Colon (tissue), 2 donors: ENCODE data around the gene CSDE1.
"Not testable (repeated sequence)": the region's sequence is repeated elsewhere in the genome, so short reads cannot be mapped to it uniquely, and the experiment has no call there.

Experiments used
- FAIRE-seq: peaks from 2 replicates; lab custom pipeline; 2012; peaks lifted over from hg19 to GRCh38; lab: Jason Lieb, UNC
- donor health status: control.
- donor health status: control.

Gene CSDE1

DNA sequence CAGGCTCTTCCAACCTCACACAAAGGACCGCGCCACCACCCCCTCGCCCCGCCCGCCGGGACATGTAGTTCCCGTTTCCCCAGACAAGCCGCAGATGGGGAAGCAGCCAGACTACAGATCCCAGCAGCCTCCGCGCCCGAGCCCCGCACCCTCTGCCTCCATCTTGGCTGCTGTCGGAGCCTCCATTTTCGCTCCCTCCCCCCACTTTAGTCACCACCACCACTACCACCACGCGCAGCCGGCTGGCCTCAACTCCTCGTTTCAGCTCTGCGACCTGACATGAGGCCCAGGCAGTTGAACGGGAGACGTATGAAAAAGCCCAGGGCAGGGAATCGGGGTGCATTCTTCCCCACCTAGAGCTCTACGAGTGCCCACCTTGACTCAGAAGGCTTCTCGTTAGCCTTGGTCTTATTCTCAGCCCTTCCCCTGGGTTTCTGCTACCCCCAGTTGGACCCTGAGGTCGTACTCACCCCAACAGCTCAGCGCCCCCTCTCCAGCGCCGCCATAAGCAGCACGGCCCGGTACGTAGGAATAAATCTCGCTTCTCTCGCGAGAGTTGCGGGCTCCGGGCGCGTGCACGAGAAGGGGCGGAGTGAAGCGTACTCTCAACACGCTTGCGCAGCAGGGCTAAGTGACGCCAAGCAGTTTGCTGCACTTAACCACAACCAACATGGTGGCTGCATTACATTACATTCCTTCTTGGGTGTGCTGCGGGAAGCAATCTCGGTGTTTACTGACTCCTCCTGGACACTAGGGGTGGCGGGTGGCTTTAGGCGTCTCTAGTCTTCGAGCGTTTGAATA is at the start of gene CSDE1:
CSDE1 (minus strand) TSS at position 530 of the 801 bp plus-strand sequence. CDS start 18,094 bp downstream, outside the sequence.
- peak; percentile 73 for FAIRE-seq

DNA sequence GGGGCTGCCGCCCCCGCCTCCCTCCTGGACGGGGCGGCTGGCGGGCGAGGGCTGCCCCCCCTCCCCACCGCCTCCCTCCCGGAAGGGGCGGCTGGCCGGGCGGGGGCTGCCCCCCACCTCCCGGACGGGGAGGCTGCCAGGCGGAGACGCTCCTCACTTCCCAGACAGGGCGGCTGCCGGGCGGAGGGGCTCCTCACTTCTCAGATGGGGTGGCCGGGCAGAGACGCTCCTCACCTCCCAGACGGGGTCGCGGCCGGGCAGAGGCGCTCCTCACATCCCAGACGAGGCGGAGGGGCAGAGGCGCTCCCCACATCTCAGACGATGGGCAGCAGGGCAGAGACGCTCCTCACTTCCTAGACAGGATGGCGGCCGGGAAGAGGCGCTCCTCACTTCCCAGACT is 46.7 kb upstream of the CSDE1 start:
- not testable (repeated sequence) for FAIRE-seq

DNA sequence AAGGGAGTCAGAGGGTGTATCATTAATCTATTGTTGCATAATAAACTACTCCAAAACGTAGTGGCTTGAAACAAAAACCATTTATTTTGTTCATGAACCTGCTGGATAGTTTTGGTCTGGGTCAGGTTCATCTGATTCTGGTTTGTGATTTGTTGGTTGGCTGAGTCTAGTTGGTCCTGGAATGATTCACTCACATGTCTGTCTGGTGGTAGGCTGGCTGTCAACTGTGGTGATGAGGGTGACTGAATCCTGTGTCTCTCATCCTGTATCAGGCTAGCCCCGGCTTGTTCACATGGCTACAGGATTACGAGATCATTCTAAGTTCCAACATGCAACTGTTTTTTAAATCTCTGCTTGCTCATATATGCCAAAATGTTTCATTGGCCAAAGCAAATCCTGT is 45.2 kb upstream of the CSDE1 start:
- no peak for FAIRE-seq

DNA sequence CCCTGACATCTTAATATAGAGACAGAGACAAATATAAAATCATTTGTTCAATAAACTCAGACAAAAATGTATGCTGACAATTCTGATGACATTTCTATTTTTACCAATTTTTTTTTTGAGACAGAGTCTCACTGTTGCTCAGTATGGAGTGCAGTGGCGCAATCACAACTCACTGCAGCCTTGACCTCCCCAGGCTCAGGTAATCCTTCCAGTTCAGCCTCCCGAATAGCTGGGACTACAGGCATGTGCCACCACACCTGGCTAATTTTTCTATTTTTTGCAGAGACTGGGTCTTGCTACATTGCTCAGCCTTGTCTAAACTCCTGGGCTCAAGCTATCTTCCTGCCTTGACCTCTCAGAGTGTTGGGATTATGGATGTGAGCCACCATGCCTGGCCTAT is 36.3 kb upstream of the CSDE1 start:
- no peak for FAIRE-seq

DNA sequence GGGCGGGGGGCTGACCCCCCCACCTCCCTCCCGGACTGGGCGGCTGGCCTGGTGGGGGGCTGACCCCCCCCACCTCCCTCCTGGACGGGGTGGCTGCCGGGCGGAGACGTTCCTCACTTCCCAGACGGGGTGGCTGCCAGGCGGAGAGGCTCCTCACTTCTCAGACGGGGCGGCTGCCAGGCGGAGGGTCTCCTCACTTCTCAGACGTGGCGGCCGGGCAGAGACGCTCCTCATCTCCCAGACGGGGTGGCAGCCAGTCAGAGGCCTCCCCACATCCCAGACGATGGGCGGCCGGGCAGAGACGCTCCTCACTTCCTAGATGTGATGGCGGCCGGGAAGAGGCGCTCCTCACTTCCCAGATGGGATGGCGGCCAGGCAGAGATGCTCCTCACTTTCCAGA is 32.8 kb upstream of the CSDE1 start:
- FAIRE-seq = not testable (repeated sequence)

DNA sequence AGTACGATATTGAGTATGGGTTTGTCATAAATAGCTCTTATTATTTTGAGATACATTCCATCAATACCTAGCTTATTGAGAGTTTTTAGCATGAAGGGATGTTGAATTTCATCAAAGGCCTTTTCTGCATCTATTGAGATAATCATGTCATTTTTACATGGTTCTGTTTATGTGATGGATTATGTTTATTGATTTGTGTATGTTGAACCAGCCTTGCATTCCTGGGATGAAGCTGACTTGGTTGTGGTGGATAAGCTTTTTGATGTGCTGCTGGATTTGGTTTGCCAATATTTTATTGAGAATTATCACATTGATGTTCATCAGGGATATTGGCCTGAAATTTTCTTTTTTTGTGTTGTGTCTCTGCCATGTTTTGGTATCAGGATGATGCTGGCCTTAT is 28.7 kb upstream of the CSDE1 start:
- not testable (repeated sequence) for FAIRE-seq

DNA sequence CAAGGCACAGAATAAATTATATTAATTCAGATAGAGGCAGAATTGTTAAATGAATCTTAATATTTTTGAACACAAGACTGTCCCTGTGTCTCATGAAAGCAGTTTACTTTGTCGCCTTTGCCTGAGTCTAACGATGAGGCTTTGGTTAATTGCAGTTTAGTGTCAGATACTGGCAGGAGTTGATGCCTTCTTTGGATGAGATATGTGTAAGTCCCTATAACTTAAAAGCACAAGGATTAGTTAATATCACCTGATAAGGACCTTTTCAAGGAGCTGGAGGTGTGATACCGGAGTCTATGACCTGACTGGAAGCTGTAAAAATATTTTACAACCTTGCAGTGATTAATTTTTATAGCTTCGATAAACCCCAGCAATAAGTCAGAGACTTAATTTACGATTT is 24.7 kb upstream of the CSDE1 start:
- no peak for FAIRE-seq

DNA sequence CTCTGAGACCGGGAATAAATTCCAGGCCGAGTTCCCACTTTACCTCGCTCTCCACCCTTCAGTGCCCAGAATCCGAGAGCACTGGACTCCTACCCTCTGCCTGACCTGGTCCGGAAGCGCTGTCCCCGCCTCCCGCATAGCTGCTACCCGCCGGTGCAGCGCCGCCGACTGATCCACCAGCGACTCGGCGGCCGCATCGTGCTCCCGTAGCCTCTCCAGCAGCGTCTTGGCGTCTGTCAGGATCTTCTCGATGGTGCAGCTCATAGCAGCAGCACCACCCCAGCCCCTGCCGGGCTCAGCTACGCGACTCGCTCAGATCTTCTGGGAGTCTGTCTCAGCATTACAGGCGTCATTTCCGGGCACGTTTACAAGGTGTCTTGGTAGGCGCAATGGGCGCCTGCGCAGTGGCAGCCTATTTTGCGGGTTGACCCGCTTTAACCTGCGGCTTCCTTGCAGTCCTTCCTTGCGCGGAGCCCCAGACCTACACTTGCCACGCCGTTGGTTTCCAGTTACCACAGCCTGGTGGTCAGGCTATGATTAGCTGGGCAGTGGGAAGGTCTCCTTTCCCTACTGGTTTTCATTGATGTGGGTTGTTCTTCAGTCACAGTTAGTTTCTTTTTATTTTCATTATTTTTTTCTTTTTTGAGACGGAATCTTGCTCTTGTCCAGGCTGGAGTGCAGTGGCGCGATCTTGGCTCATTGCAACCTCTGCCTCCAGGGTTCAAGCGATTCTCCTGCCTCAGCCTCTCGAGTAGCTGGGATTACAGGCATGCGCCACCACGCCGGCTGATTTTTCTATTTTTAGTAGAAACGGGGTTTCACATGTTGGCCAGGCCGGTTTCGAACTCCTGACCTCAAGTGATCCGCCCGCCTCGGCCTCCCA is 22.8 kb upstream of the CSDE1 start, which contains the start of gene SIKE1:
SIKE1 (minus strand) TSS at position 342 of the 883 bp plus-strand sequence; CDS start at position 264, 78 bp downstream.
- FAIRE-seq = no peak

DNA sequence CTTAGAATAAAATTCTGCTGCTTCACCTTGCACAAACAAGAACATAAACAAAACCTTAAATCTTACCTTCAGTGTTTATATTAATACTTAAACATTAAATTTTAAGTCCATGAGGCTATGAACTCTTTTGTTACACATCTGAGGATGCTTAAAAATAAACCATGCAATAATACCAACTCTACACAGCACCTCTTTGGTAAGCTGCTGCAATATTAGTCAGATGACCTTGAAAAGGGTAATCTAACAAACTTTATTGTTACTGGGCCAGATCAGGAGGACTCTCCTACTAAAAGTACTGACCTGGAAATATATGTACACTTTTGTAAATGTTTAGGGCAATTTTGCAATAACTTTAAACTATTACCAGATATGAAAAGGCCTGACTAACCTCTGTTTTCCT is 21.9 kb upstream of the CSDE1 start:
- FAIRE-seq = no peak

DNA sequence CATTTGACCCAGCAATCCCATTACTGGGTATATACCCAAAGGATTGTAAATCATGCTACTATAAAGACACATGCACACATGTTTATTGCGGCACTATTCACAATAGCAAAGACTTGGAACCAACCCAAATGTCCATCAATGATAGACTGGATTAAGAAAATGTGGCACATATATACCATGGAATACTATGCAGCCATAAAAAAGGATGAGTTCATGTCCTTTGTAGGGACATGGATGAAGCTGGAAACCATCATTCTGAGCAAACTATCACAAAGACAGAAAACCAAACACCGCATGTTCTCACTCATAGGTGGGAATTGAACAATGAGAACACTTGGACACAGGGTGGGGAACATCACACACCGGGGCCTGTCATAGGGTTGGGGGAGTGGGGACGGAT is 18.9 kb upstream of the CSDE1 start:
- not testable (repeated sequence) for FAIRE-seq

DNA sequence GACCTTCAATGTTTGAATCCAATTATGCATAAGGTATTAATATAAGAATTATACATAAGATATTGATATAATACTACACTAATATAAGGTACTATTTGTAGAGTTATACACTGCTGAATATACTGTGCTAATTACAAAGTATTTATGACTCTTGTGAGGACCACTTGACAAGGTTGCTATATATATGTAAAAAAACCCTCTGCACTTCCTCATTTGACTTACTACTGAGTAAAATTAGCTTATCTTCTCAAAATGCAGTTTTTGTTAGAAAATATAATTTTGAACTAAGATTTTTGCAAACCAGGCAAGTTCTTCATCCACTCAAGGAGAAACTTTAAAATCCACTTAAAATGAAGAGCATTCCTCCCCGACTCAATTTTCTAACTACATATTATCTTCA is 14.2 kb upstream of the CSDE1 start:
- no peak for FAIRE-seq

DNA sequence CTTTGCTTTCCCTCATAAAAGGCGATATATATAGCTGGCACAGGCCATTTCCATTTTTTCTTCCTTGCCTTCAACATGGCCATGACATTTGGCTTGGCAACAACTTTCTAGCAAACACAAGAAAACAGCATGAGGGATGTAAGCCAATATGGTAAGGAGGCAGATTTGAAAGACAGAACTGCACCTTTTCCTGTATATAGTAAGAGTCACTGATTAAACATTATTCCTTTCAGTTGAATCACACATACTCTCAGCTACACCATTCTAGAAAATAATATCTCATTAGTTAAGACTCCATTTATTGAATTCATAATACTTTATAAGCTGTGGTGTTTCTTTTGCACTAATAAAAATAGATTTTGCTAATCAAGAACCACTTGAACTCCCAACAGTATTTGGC is 13.2 kb upstream of the CSDE1 start:
- no peak for FAIRE-seq

DNA sequence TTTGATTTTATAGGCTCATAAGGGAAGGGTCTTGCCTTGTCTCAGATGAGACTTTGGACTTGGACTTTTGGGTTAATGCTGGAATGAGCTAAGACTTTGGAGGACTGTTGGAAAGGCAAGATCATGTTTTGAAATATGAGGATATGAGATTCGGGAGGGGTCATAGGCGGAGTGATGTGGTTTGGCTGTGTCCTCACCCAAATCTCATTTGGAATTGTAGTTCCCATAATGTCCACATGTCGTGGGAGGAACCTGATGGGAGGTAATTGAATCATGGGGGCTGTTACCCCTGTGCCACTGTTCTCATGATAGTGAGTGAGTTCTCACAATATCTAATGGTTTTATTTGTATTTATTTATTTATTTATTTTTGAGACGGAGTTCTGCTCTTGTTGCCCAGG is 6.9 kb upstream of the CSDE1 start:
- FAIRE-seq = no peak

DNA sequence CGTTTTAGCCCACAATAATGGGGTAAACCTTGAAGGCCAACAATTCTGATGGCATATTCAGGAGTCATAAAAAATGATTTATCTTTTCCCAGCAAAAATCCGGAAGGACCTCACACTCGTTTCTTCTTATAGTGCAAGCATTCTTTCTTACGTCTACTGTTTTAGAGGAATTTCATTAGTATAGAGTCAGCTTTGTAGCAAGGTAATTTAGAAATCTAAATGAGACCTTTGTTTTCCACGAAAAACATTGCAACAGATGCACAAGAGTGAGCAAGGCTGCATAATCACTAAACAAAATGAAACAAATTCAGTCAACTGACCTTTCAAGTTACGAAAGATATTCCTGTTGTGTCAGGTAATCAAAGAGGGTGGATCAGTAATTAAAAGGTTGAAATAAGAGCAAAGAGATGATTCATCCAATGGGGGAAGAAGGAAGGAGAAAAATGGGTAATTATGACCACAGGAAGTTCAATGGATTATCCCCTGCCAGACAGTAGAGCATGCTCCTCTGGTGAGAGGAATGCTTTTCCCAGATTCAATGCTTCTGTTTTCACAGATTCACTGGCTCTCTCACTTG is 560 bp upstream of the CSDE1 start:
- FAIRE-seq = no peak

DNA sequence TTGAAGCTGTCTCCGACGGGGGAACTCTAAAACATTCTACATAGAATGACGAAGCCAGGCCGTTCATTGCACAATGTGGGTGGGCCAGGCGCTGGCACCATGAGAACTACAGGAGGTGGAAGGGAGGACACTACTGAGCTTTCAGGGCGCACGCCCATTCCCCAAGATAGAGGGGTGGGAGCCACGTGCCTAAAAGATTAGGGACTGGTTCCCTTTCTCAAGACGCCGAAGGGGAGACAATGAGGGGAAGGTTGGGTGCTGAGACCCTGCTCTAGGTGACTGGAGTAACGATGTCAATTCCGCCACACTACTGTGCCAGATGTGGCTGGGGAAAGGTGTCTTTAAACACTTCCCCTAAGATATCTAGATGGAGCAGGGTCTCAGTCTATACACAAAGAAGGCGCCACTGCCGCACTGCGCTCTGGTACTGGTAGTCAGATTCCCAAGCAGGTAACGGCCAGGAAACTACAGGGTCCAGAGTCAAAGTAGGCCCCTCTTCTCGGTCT is 782 bp downstream of the CSDE1 start:
- no peak for FAIRE-seq

DNA sequence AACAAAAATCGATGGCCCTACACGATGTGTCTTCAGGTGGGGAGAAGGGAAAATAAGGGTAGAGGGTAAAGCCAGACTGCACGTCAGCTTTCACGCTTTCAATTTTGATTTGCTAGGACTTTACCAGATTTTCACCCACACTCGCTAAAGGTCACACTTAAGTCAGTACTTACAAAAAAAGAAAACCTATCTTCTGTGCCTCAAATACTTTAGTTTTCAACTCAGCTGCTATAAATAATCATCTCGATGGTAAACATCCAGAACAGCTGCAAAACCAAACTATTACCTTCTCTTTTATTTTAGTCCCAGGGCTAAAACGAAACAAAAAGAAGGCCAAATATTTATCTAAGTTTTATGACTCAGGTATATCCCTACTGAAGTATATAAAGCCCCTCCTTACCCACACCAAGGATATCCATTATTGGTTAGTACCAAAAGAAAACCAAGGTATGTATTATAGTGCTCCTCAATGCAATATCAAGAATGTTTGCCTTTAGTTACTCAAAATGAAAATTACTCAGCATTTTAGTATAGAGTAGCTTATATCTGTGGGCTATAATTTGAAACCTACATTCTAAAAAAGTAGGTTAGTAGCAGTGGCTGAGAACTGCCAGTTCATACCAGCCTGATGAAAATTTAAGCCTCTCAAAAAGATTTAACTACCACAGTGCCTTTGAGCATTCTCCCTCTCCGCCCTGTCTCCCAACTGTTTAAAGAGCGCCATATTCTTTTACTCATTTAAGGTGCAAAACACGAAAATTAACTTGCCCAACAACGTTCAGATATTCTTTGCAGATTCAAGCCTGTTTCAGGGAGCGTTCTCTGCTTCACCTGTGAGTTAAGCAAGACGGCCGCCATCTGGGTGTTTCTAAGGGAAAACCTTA is 1.5 kb downstream of the CSDE1 start:
- no peak for FAIRE-seq

DNA sequence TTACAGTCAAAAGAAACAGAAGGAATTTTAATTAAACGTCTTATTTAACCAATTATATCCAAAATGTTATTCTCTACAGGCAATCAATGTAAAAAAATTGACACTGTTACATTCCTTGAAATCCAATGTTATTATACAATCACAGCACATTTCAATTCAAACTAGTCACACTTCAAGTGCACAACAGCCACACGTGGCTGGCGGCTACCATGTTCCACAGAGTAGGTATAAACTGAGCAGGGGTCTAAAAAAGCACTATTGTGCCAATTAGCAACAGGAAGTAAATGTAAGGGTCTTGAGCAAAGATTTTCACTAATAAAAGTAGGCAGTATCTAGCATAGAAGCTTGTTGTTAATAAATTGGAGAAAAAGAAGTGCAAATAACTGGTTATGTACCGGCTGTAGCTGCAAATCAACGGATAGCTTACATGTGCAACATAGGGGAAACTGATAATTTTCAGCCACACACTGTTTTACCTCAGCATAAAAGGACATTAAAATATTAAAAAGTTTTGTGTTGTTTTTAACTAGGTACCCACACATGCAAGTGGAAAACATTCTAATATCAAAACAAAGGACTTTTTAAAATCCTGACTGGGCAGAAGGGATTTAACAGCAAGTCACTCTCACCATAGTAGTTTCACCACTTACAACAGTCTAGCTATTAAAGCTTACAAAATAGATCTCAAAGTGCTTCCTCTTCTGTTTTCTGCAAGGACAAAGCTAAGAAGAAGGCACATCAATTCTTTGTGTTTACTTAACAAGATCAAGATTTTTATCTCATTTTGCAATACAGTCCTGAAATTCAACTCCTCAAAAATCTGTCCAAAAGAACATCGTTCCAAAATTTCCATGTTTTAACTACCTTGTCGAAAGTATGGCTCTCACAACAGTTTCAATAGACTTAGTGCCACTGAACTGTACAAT is 2.5 kb downstream of the CSDE1 start:
- no peak for FAIRE-seq

DNA sequence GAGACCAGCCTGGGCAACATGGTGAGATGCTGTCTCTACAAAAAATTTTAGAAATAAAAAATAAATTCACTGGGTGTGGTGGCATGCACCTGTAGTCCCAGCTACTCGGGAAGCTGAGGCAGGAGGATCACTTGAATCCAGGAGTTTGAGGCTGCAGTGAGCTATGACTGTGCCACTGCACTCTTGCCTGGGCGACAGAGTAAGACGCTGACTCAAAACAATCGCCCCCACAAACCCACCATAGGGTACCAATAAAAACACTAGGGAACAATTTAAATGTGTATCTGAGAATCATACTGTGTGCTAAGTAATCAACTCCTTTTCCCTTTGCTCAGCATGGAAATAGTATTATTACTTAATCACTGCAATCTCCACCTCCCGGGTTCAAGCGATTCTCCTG is 4.1 kb downstream of the CSDE1 start:
- not testable (repeated sequence) for FAIRE-seq

DNA sequence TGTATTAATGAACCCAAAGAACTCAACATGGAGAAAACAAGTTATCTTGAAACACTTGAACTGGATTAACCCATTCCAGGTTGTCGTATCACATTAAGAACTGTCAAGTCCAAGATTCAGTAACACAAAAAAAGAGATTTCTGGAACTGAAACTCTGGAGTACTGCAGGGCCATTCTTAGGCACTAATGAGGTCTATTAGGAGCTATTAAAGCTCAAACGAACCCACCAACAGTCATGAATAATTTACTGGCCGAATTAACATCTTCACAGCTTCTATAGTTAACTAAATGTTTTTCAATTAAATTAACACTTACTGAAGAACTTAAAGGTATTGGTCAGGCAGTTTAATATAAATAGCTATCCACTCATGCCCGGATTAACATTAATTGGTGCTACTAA is 4.6 kb downstream of the CSDE1 start:
- no peak for FAIRE-seq

DNA sequence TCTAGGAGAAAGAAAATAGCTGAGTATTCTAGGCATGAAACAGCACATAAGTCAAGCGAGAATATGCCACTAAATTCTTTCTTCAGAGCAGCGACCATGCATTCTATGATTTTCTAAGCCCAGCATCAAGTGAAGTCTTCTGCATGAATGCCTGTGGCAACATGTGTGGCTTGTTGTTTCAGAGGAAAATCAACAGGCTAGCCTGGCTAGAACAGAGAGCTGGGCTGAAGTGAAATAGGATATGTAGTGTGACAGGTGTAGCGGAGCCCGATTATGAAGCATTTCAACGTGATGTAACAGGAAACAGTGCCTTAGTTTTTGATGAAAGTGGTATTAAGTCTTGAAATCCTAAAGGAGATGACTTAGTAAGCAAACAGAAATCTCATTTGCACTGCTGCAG is 7.0 kb downstream of the CSDE1 start:
- FAIRE-seq = no peak
